Naive B cell (primary cell): ENCODE data around the gene DUSP22. TPM values are rescaled to one million over a fixed set of nuclear protein-coding genes. Genes with fewer than 3 reads are reported as not detected.
A peak's percentile ranks its signal among the peaks of the same experiment; 100 is the strongest.

Source experiments
- ATAC-seq, 2 donors: fragments of 150-1000 bp; cut with Tn5 transposase; 2 replicates each; pipeline ENCODE4 v1.10.0; 2021; ENCODE audit warnings: low read depth in 2 of 2, mild to moderate bottlenecking in 2 of 2, moderate library complexity in 2 of 2
- DNase-seq: peaks from one replicate; pipeline ENCODE4 v3.0.0; 2022
- H3K27ac Mint-ChIP-seq, 6 donors: one replicate each; pipeline ENCODE4 v1.8.0; 2020 to 2022; ENCODE audit warnings: mild to moderate bottlenecking in 6 of 6, mixed read lengths in 6 of 6, moderate library complexity in 5 of 6, inconsistent platforms in 2 of 6
- H3K27me3 Mint-ChIP-seq, 3 donors: one replicate each; pipeline ENCODE4 v1.8.0; 2021 to 2022; ENCODE audit warnings: mixed read lengths in 3 of 3, mild to moderate bottlenecking in 1 of 3
- H3K36me3 Mint-ChIP-seq, 2 donors: one replicate each; pipeline ENCODE4 v1.8.0; 2020 to 2022; ENCODE audit warnings: mixed read lengths in 2 of 2, inconsistent platforms in 1 of 2, mild to moderate bottlenecking in 1 of 2
- H3K4me1 Mint-ChIP-seq, 3 donors: one replicate each; pipeline ENCODE4 v1.8.0; 2020 to 2022; ENCODE audit warnings: mixed read lengths in 3 of 3, inconsistent platforms in 1 of 3, mild to moderate bottlenecking in 1 of 3, moderate library complexity in 1 of 3
- H3K4me3 Mint-ChIP-seq, 8 donors: one replicate each; pipeline ENCODE4 v1.8.0; 2020 to 2022; ENCODE audit warnings: mild to moderate bottlenecking in 8 of 8, mixed read lengths in 8 of 8, moderate library complexity in 8 of 8, inconsistent platforms in 2 of 8
- H3K9me3 Mint-ChIP-seq, 7 donors: one replicate each; pipeline ENCODE4 v1.8.0; 2020 to 2022; ENCODE audit warnings: mixed read lengths in 7 of 7, mild to moderate bottlenecking in 5 of 7, inconsistent platforms in 2 of 7, moderate library complexity in 1 of 7
- polyA plus RNA-seq, 6 donors: library from polyadenylated mRNA; unstranded; fragments of 300-500 nt; fragmentation: Illumina TruSeq; gene quantifications; one replicate each; pipeline ENCODE4 v1.2.3, GENCODE V29; 2021; ENCODE audit warnings: low read depth in 6 of 6

DUSP22 gene
- polyA plus RNA-seq, 6 donors from 2014 or later, result 89.6 to 177 (median 134) TPM

- ATAC-seq (peak; percentile 62 to 64), DNase-seq (no peak)
- Mint-ChIP-seq H3K27me3 (no peaks in the 10 kb centered on the region), H3K9me3 (peaks cover 0 to 2% (median 0%) of the 10 kb centered on the region in 7 donors), H3K4me1 (peaks cover 26 to 85% (median 73%) of the 10 kb centered on the region in 3 donors), H3K36me3 (no peaks in the 10 kb centered on the region), H3K27ac (peak overlapping the region in 5 of 6 donors; percentile 5 to 77 (median 17)), H3K4me3 (peak overlapping the region in 7 of 8 donors; percentile 36 to 78 (median 73))
Observed at GRCh38 chr6:257774-258173, 34.5 kb upstream of the DUSP22 start.

DNA sequence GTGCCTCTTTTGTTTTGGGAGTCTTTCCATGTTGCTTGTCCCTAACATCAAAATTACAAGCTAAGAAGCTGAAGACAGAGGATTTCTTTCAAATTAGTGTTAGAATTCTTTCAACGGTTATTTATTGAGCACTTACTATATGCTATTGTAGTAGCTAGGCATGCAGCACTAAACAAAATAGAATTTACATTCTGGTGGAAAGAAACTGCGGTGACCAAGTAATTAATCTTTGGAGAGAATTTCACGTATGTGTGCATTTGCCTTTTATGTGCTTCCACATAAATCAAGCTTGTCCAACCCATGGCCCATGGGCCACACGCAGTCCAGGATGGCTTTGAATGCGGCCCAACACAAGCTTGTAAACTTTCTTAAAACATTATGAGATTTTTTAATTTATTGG, 33.0 kb upstream of the DUSP22 start:
- no peak for DNase-seq
- no peak for ATAC-seq
- peak overlapping the region in 5 of 8 donors; percentile 22 to 88 (median 69) for H3K4me3 Mint-ChIP-seq
- peak overlapping the region in 2 of 6 donors; percentile 30 to 83 for H3K27ac Mint-ChIP-seq
- peaks cover 26 to 92% (median 85%) of the 10 kb centered on the region in 3 donors for H3K4me1 Mint-ChIP-seq
- H3K9me3 Mint-ChIP-seq, result peaks cover 0 to 2% (median 0%) of the 10 kb centered on the region in 7 donors
- no peaks in the 10 kb centered on the region for H3K36me3 Mint-ChIP-seq
- no peaks in the 10 kb centered on the region for H3K27me3 Mint-ChIP-seq

- Mint-ChIP-seq H3K9me3 (peaks cover 0 to 6% (median 0%) of the 10 kb centered on the region in 7 donors), H3K36me3 (peaks cover 0 to 4% of the 10 kb centered on the region in 2 donors), H3K27me3 (no peaks in the 10 kb centered on the region), H3K4me3 (peak overlapping the region; percentile 32 to 88 (median 68)), H3K4me1 (peaks cover 26 to 93% (median 90%) of the 10 kb centered on the region in 3 donors), H3K27ac (peak overlapping the region in 5 of 6 donors; percentile 6 to 93 (median 35))
- DNase-seq (no peak), ATAC-seq (peak; percentile 42 to 71)
Observed at GRCh38 chr6:259901-260508, 32.3 kb upstream of the DUSP22 start.

- Mint-ChIP-seq H3K27me3 (no peaks in the 10 kb centered on the region), H3K4me1 (peaks cover 4 to 60% (median 60%) of the 10 kb centered on the region in 3 donors), H3K27ac (peak overlapping the region in 1 of 6 donors; percentile 69), H3K36me3 (peaks cover 0 to 8% of the 10 kb centered on the region in 2 donors), H3K4me3 (peak overlapping the region in 2 of 8 donors; percentile 0 to 33), H3K9me3 (peaks cover 0 to 9% (median 2%) of the 10 kb centered on the region in 7 donors)
- DNase-seq (no peak), ATAC-seq (no peak)
Observed at GRCh38 chr6:264626-265025, 27.7 kb upstream of the DUSP22 start.

DNA sequence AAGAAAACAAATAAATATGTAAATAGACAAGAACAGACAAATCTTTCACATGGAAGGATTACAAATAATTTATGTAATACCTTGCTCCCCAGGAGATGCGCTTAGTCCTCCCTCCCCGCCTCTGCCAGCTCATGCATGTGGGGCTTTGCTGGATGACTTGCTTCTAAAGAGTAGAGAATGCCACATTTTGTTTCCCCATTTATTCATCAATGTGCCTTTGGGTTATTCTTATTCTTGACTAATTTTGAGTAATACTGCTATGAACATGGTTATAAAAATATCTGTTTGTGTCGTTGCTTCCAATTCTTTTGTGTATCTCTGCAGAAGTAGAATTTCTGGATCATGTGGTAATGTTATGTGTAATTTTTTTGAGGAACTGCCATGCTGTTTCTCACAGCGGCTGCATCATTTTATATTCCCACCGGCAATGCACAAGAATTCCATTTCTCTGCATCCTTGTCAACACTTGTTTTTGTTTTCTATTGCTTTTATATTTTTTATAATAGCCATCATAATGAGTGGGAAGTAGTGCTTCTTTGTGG, 23.8 kb upstream of the DUSP22 start:
- ATAC-seq, result no peak
- DNase-seq, result no peak
- no peak overlapping the region for H3K4me3 Mint-ChIP-seq
- H3K27me3 Mint-ChIP-seq, result no peaks in the 10 kb centered on the region
- H3K9me3 Mint-ChIP-seq, result peaks cover 4 to 19% (median 9%) of the 10 kb centered on the region in 7 donors
- peaks cover 24 to 58% (median 56%) of the 10 kb centered on the region in 3 donors for H3K4me1 Mint-ChIP-seq
- H3K36me3 Mint-ChIP-seq, result peaks cover 11 to 15% of the 10 kb centered on the region in 2 donors
- H3K27ac Mint-ChIP-seq, result no peak overlapping the region

- Mint-ChIP-seq H3K36me3 (peaks cover 11 to 12% of the 10 kb centered on the region in 2 donors), H3K27ac (peak overlapping the region in 2 of 6 donors; percentile 5 to 70), H3K4me1 (peaks cover 30 to 60% (median 50%) of the 10 kb centered on the region in 3 donors), H3K9me3 (peaks cover 4 to 13% (median 11%) of the 10 kb centered on the region in 7 donors), H3K27me3 (no peaks in the 10 kb centered on the region), H3K4me3 (peak overlapping the region in 2 of 8 donors; percentile 9 to 31)
- ATAC-seq, result no peak
- no peak for DNase-seq
Observed at GRCh38 chr6:273551-274058, 18.7 kb upstream of the DUSP22 start.

- peaks cover 29 to 30% of the 10 kb centered on the region in 2 donors for H3K36me3 Mint-ChIP-seq
- no peak overlapping the region for H3K4me3 Mint-ChIP-seq
- ATAC-seq (no peak), DNase-seq (no peak)
- no peaks in the 10 kb centered on the region for H3K27me3 Mint-ChIP-seq
- H3K9me3 Mint-ChIP-seq, result peaks cover 2 to 7% (median 3%) of the 10 kb centered on the region in 7 donors
- H3K27ac Mint-ChIP-seq, result peak overlapping the region in 2 of 6 donors; percentile 8 to 51
- peaks cover 30 to 58% (median 42%) of the 10 kb centered on the region in 3 donors for H3K4me1 Mint-ChIP-seq
Observed at GRCh38 chr6:277746-278145, 14.5 kb upstream of the DUSP22 start.

- Mint-ChIP-seq H3K4me1 (peaks cover 28 to 54% (median 36%) of the 10 kb centered on the region in 3 donors), H3K36me3 (peaks cover 29 to 32% of the 10 kb centered on the region in 2 donors), H3K9me3 (peaks cover 0 to 4% (median 0%) of the 10 kb centered on the region in 7 donors), H3K4me3 (no peak overlapping the region), H3K27ac (peak overlapping the region in 1 of 6 donors; percentile 52), H3K27me3 (no peaks in the 10 kb centered on the region)
- DNase-seq, result no peak
- ATAC-seq, result no peak
Observed at GRCh38 chr6:278494-278893, 13.8 kb upstream of the DUSP22 start.

GRCh38 chr6:279341-280029, 12.8 kb upstream of the DUSP22 start:
- Mint-ChIP-seq H3K27ac (peak overlapping the region in 2 of 6 donors; percentile 12 to 78), H3K27me3 (no peaks in the 10 kb centered on the region), H3K4me3 (no peak overlapping the region), H3K36me3 (peaks cover 32 to 35% of the 10 kb centered on the region in 2 donors), H3K4me1 (peaks cover 25 to 44% (median 29%) of the 10 kb centered on the region in 3 donors), H3K9me3 (peaks cover 0 to 4% (median 0%) of the 10 kb centered on the region in 7 donors)
- DNase-seq (no peak), ATAC-seq (no peak)

DNA sequence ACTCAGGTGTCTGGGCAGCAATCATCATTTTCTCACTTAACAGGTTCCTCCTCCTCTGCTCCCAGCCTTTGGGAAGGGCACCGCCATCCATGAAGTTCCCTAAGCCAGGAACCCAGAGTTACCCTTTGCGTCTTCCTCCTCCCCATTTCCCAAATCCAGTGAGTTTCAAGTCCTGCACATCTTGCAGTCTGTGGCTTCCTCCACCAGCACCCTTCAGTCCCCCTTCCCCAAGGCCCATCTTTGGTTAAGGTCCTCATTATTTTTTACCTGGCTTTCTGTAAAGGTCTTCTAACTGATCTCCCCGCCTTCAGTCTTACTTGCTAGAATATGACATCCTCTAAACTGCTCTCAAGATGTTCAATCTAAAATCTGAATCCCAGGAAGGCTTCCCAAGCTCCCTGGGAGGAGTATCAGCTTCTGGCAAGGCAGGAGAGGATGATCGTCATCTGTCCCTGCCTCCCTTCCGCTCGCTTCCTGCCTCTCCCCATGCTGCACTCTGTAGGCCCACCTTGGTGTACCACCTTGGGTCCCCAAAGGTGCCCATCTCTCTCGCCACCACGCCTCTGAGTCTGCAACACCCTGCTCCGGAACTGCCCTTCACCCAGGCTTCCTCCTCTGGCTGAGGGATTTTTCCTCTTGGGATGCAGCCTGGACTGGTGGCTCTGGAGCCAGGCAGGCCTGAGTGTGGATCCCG, 11.4 kb upstream of the DUSP22 start:
- Mint-ChIP-seq H3K9me3 (peaks cover 0 to 4% (median 0%) of the 10 kb centered on the region in 7 donors), H3K4me1 (peaks cover 31 to 48% (median 34%) of the 10 kb centered on the region in 3 donors), H3K4me3 (no peak overlapping the region), H3K27me3 (no peaks in the 10 kb centered on the region), H3K27ac (peak overlapping the region in 4 of 6 donors; percentile 8 to 56 (median 12)), H3K36me3 (peaks cover 32 to 35% of the 10 kb centered on the region in 2 donors)
- no peak for ATAC-seq
- no peak for DNase-seq

- Mint-ChIP-seq H3K27me3 (no peaks in the 10 kb centered on the region), H3K4me1 (peaks cover 33 to 55% (median 37%) of the 10 kb centered on the region in 3 donors), H3K4me3 (peak overlapping the region in 1 of 8 donors; percentile 28), H3K9me3 (peaks cover 0 to 4% (median 0%) of the 10 kb centered on the region in 7 donors), H3K36me3 (peaks cover 32 to 35% of the 10 kb centered on the region in 2 donors), H3K27ac (peak overlapping the region in 3 of 6 donors; percentile 8 to 56 (median 8))
- ATAC-seq (no peak), DNase-seq (no peak)
Observed at GRCh38 chr6:281469-282103, 10.7 kb upstream of the DUSP22 start.

GRCh38 chr6:282177-282866, 10.0 kb upstream of the DUSP22 start:
- DNase-seq, result no peak
- Mint-ChIP-seq H3K27me3 (no peaks in the 10 kb centered on the region), H3K4me3 (no peak overlapping the region), H3K4me1 (peaks cover 40 to 62% (median 44%) of the 10 kb centered on the region in 3 donors), H3K27ac (peak overlapping the region in 1 of 6 donors; percentile 87), H3K9me3 (peaks cover 0 to 4% (median 0%) of the 10 kb centered on the region in 7 donors), H3K36me3 (peaks cover 32 to 35% of the 10 kb centered on the region in 2 donors)
- ATAC-seq, result no peak
